AG04450 (cell line): ENCODE measurements around the gene ITGBL1. TPM values are rescaled to one million over a fixed set of nuclear protein-coding genes. Genes with fewer than 3 reads are reported as not detected.

Experiments used
- CTCF ChIA-PET: fragments of 300-600, 350-600 bp; formaldehyde crosslinking; extraction: SDS; loops from one replicate; lab custom pipeline; 2022; ENCODE audit warnings: antibody characterized with exemption, inconsistent platforms; lab: Charles Lee
- POLR2A ChIA-PET: fragments of 350-600 bp; formaldehyde crosslinking; extraction: SDS; loops from one replicate; lab custom pipeline; 2021; ENCODE audit warnings: antibody characterized with exemption, inconsistent platforms; lab: Yijun Ruan, JAX
- DNase-seq: peaks from one replicate; pipeline ENCODE4 v3.0.0-alpha.2; 2011; ENCODE audit warnings: low read depth, low spot score
- H3K27ac ChIP-seq: one replicate; pipeline ENCODE4 v1.5.1; 2012; ENCODE audit warnings: low read depth, low read length, control low read depth
- H3K27me3 ChIP-seq: one replicate; pipeline ENCODE4 v1.6.0; 2012; ENCODE audit warnings: low read length; ENCODE audit not compliant: control insufficient read depth, insufficient read depth
- H3K4me3 ChIP-seq: 2 replicates; pipeline ENCODE4 v1.5.1; 2011; ENCODE audit warnings: mild to moderate bottlenecking, low read depth, low read length, control low read depth
- H3K9me3 ChIP-seq: 2 replicates; pipeline ENCODE4 v1.5.1; 2012; ENCODE audit warnings: low read length; ENCODE audit not compliant: control insufficient read depth, insufficient read depth
- CTCF ChIP-seq: IDR thresholded peaks from 2 replicates; pipeline ENCODE4 v1.5.1; 2011; ENCODE audit warnings: low read depth, low read length, control low read depth, inconsistent platforms
- polyA plus RNA-seq: library from polyadenylated mRNA; depleted of rRNA; stranded (reverse); fragments of >200 nt; gene quantifications from 2 replicates; pipeline ENCODE4 v1.2.3, GENCODE V29; 2011

ITGBL1 gene
- polyA plus RNA-seq, 1 experiment: 17.1 TPM

- H3K27me3 ChIP-seq: no peaks in the 10 kb centered on the region
- ChIA-PET POLR2A (no interaction called here), CTCF (interaction anchor here (0.6 to 6.3 kb wide), 6 partner anchors 23 to 371 kb away, joined by 3 to 61 read pairs (median 4); no protein-coding TSS in a partner anchor)
- no peak overlapping the region for H3K27ac ChIP-seq
- no peak overlapping the region for H3K4me3 ChIP-seq
- no peaks in the 10 kb centered on the region for H3K9me3 ChIP-seq
- no peak for DNase-seq
- TF ChIP-seq CTCF: no peak
These were observed 63.8 kb downstream of the ITGBL1 start for GRCh38 chr13:101516262-101516661.

DNA sequence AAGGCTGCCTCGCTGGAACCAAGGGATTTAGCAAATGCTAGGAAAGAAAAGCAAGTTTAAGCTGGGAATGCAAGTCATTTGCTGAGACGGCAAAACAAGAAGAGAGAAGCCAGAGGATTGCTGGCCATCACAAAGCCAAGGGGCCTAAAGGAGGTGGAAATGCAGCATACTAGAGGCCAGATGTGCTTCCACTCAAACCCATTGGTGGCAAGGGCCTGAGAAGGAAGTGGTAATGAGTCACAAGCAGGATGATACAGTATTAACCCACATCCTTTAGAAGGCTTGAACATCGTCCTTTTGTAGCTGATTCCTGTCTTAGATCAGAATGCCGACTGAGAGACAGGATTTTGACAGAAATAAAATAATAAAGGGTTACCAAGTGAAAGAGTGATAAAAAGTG, 68.2 kb downstream of the ITGBL1 start:
- ChIA-PET POLR2A (no interaction called here), CTCF (interaction anchor here (2.2 to 6.3 kb wide), 2 partner anchors 237 to 376 kb away, joined by 4 to 61 read pairs; no protein-coding TSS in a partner anchor)
- no peak for TF ChIP-seq CTCF
- peak; percentile 15 for DNase-seq
- H3K27me3 ChIP-seq: no peaks in the 10 kb centered on the region
- H3K27ac ChIP-seq: no peak overlapping the region
- no peaks in the 10 kb centered on the region for H3K9me3 ChIP-seq
- H3K4me3 ChIP-seq: no peak overlapping the region

GRCh38 chr13:101521371-101521770, 68.9 kb downstream of the ITGBL1 start:
- TF ChIP-seq CTCF: no peak
- ChIA-PET POLR2A (no interaction called here), CTCF (interaction anchor here (0.7 to 6.3 kb wide), 3 partner anchors 236 to 1274 kb away, joined by 3 to 61 read pairs (median 4); no protein-coding TSS in a partner anchor)
- Histone ChIP-seq H3K9me3 (no peaks in the 10 kb centered on the region), H3K27me3 (no peaks in the 10 kb centered on the region), H3K27ac (no peak overlapping the region), H3K4me3 (no peak overlapping the region)
- no peak for DNase-seq

DNA sequence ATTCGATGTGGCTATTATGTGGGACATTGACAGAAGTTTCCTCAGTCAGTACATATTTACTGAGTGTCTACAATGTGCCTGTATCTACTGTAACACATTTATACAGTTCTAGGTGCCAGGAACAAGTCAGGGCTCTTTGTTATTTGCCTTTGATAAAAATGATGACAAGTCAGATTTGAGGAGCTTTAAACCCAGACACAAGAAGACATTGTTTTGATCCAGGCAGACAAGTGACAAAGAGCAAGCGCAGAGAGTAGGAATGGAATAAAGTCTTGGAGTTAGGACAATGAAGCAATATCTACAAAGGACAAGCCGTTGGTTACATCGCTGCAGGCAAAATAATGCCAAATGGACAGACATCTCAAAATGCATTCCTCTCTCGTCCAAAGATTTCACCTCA, 70.1 kb downstream of the ITGBL1 start:
- DNase-seq: no peak
- TF ChIP-seq CTCF: no peak
- ChIA-PET POLR2A (no interaction called here), CTCF (interaction anchor here (1.1 to 1.7 kb wide), 3 partner anchors 234 to 378 kb away, joined by 4 to 5 read pairs (median 5); no protein-coding TSS in a partner anchor)
- Histone ChIP-seq H3K4me3 (no peak overlapping the region), H3K27ac (no peak overlapping the region), H3K27me3 (no peaks in the 10 kb centered on the region), H3K9me3 (no peaks in the 10 kb centered on the region)

- Histone ChIP-seq H3K4me3 (no peak overlapping the region), H3K27ac (no peak overlapping the region), H3K27me3 (no peaks in the 10 kb centered on the region), H3K9me3 (no peaks in the 10 kb centered on the region)
- peak; percentile 7 for DNase-seq
- ChIA-PET CTCF (interaction anchor here (1.1 to 1.7 kb wide), 3 partner anchors 233 to 379 kb away, joined by 4 to 5 read pairs (median 5); no protein-coding TSS in a partner anchor), POLR2A (no interaction called here)
- TF ChIP-seq CTCF: no peak
These were observed 71.0 kb downstream of the ITGBL1 start for GRCh38 chr13:101523154-101524131.
